ENCODE measurements around the gene AARS2.
A peak's percentile ranks its signal among the peaks of the same experiment; 100 is the strongest.

The AARS2 gene

GRCh38 chr6:44272999-44273566 lies 40.1 kb downstream of the AARS2 start:
- no peak for DNase-seq

GRCh38 chr6:44272529-44272928 lies 40.6 kb downstream of the AARS2 start:
- no peak for DNase-seq

DNA sequence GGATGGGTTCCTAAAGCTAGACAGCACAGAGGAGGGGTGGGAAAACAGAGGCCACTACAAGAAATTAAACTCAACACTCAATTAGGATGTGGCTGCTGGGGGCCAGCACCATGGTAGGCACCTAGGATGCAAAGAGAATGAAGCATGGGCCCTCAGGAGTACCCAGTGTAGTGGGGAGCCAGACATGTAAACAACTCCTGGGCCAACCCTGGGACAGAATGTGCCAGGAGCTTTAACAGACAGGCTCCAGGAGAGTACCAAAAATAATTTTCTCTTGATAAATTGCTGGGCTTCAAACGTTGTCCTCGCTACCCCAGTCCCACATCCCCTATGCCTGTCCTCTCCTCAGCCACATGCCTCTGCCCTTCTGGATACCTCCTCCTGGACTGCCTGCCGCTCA lies 41.2 kb downstream of the AARS2 start:
- no peak for DNase-seq

GRCh38 chr6:44271406-44271723 lies 41.8 kb downstream of the AARS2 start:
- DNase-seq: no peak

DNA sequence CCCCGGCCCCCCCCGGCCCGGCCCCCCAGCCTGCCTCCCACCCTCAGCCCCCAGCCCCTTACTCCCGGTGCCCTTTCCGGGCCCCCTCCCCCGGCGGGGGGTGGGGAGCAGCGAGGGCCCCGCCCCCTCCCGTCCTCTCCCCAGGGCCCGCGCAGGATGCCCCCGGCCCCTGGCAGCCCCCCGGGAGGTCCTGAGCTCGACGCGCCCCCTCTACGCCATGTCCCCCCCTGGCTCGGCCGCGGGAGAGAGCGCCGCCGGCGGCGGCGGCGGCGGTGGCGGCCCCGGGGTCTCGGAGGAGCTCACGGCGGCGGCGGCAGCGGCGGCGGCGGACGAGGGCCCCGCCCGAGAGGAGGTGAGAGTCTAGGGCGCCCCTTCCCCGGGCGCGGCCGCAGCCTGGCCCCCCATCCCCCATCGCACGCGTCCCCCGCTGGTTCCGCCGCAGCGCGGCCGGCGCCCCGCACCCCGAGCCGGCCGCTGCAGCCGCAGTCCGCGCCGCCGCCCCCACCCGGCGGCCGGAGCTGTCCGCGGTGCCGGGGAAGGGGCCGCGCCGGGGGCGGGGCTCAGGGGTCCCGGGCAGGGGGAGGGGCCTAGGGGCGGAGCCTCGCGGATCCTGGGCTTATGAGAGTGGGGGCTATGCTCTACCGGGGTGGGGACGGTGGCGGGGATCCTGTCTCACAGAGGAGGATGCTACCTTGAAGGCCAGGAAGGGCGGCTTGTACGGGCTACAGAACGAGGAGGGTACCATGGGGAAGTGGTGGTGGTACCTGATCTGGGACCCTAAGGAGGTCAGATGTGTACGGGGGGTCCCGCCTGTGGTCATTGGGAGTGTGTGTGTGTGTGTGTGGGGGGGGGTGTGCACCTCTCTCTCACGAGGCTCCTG lies 42.4 kb downstream of the AARS2 start:
- DNase-seq: no peak

DNA sequence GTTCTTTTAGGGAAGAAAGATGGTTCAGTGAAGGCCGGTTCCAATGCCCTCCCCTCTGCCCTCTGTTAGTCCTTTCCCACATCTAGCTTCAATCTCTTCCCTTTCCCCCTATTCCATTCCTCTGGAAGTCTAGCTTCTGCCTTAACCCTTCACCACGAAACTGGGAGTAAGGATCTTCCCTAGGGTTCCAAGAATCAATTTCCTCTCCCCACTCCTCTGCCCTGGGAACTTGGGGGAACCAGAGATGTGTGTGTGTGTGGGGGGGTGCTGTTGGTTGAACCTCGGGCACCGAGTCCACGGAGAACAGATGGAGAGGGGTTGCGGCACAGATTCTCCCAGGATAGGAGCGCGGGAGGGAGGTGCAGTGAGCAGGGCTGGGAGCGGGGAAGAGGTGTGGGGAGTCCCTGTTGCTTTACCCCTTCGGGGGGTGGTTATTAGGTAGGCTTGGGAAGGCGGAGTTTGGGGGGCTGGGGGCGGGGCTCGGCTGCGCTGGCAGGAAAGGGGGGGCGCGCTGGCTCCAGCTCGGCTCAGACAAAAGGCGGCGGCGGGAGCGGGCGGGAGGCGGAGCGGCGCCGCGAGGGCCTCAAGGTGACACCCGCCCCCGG lies 43.1 kb downstream of the AARS2 start, which contains the start of gene TMEM151B:
Gene TMEM151B (plus strand): TSS at position 530 of the 605 bp plus-strand sequence. CDS start 293 bp downstream, outside the sequence.
- DNase-seq: no peak

GRCh38 chr6:44269178-44269920 lies 43.8 kb downstream of the AARS2 start:
- no peak for DNase-seq

GRCh38 chr6:44268095-44268628 lies 45.0 kb downstream of the AARS2 start:
- peak; percentile 34 for DNase-seq

GRCh38 chr6:44267252-44267651 lies 45.9 kb downstream of the AARS2 start:
- DNase-seq: no peak

DNA sequence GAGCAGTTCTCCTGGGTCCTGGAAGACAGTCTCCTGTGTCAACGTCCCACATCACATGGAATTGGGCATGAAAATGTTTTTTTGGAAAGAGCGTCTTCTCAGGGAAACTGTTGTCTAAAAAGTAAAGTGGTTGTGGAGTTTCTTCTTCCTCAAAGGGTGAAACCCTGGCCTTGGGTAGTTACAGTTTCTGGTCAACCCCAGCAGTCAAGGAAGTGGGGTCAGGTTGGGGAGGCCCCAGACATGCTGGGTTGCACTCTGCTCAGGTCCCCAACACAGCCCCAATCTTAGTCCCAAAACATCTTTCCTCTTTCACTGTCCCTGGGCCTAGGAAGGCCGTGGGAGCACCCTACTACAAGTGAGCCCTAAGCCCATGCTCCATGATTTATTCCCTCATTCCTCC lies 46.8 kb downstream of the AARS2 start:
- DNase-seq: no peak

DNA sequence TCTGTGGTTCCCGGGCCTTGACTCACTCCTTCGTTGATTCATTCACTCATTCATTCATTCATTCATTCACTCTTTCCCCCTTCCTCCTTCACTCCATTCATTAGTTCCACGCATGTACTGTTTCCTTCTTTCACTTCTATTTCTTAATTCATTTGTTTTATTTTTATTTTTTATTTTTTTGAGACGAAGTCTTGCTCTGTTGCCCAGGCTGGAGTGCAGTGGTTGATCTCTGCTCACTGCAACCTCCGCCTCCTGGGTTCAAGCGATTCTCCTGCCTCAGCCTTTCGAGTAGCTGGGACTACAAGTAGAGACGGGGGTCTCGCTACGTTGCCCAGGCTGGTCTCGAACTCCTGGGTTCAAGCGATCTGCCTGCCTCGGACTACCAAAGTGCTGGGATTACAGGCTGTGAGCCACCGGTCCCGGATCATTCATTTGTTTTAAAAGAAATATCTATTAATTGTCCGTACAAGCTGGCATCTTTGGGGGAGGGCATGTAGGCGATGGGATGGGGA lies 47.4 kb downstream of the AARS2 start:
- no peak for DNase-seq

DNA sequence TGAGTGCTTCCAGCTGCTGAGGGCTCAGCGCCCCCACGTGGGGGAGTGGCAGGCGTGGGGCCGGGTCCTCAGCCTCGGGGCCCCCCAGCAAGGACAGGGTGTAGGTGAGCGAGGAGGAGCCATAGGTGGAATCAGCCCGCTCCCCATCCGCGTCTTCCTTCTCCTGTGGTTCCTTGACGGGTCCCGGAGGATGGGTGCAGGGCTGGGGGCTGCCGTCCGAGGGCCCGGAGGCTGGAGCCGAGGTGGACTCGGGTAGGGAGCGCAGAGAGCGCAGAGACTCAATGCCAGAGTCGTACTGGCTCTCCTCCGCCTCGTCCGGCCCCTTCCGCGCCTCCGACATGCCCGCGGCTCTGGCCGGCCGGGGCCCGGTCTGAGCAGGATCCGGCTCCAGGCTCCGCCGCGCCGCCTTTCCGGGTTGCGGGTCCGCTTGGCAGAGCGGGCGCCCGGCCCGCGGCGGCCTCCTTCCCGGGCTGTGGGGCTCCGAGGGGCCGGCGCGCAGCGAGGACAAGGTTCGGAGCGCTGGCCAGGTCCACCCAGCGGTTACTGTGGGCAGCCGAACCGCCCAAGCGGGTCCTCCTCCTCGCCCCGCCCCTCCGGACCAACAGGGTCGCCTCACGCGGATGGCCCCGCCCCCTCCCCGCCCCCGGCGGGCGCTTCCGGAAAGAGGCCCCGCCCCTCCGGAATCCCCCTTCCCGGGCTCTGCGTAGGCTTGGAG lies 48.0 kb downstream of the AARS2 start, which contains the start of gene NFKBIE:
Gene NFKBIE (minus strand): TSS at position 545 of the 715 bp plus-strand sequence. CDS start 205 bp downstream, at position 340.
- peak; percentile 90 for DNase-seq

DNA sequence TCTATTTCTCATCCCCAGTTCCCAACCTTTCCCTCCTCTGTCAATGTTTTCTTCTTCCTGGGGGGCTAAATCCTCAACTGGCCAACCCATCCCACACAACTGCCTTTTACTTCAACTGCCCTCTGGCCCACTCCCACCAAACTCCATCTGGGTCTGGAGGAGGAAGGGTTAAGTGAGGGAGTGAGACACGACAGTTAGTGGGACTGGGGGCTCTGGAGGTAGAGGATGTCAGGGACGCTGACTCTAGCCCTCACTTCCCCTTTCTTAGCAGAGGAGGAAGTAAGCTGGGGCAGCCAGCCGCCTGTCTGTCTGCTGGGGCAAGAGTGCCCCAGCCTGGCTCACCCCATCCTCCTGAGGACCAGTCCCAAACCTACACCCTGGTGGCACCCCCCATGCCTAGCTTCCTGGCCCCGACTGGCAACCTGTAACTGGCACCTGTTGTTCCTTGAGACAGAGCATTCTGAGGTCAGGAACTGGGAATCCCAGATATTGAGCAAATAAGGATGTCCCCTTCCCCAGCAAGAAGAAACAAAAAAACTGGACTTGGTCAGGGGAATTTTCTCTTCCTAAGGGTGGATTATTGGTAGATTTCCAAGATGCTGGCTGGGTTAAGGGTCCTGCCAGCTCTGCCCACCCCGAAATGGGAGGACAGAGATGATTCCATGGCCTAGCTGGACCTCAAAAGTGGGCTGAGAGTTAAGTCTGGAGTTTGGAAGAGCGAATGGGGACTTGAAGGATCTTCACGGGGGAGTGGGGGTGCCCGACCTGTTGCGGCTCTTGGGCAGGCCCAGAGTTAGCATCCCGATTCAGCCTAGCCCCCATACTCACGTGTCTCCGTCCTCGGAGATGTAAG lies 48.8 kb downstream of the AARS2 start:
- peak; percentile 11 for DNase-seq

DNA sequence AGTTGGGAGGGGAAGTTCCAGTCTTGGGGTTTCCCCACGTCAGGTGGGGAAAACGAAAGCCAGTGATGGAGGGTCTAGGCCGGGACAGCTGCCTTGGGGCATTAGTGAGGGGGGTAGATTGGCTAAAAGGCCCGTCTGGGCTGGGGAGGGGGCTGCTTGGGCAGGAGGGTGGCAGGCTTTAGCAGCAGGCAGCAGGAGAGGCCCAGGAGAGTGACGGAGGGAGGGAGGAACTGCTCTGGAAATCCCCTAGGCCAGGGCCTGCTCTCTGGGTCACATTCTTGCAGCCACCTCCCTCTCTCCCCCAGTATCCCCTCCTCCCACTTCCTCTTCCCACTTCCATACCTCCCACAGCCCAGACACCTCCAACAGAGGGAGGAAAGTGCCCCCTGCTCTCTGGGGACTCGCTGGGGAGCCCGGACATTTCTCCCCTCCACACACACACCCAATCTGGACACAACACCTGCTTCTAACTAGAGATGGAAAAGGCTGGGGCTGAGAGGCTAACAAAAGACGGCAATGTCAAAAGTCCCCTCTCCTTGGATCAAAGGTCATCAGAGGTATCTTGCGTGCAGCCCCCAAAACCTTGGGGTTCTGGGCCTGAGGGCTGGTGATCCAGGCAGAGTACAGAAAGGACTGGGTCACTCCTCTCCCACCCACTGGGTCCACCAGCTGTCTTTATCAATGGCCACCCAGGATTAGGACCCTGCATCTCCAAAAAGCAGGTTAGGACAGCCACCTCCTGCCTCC lies 49.6 kb downstream of the AARS2 start:
- DNase-seq: peak; percentile 36

GRCh38 chr6:44262467-44263353 lies 50.4 kb downstream of the AARS2 start:
- no peak for DNase-seq

GRCh38 chr6:44261581-44261980 lies 51.6 kb downstream of the AARS2 start:
- no peak for DNase-seq

GRCh38 chr6:44260451-44261297 lies 52.5 kb downstream of the AARS2 start:
- no peak for DNase-seq

GRCh38 chr6:44260011-44260410 lies 53.1 kb downstream of the AARS2 start:
- no peak for DNase-seq

Measured in stimulated activated naive CD4-positive, alpha-beta T cell treated with Interleukin-2 at 50 U/mL for 16 hours (primary cell).